Aortic smooth muscle cell (primary cell): ENCODE measurements around the gene ADAMTS15. TPM values are rescaled to one million over a fixed set of nuclear protein-coding genes. Genes with fewer than 3 reads are reported as not detected.

Experiments
- total RNA-seq: library from RNA; depleted of rRNA; stranded (reverse); fragments of >200 nt; gene quantifications from 2 replicates; pipeline ENCODE4 v1.2.3, GENCODE V29; 2014

Gene ADAMTS15, protein sequence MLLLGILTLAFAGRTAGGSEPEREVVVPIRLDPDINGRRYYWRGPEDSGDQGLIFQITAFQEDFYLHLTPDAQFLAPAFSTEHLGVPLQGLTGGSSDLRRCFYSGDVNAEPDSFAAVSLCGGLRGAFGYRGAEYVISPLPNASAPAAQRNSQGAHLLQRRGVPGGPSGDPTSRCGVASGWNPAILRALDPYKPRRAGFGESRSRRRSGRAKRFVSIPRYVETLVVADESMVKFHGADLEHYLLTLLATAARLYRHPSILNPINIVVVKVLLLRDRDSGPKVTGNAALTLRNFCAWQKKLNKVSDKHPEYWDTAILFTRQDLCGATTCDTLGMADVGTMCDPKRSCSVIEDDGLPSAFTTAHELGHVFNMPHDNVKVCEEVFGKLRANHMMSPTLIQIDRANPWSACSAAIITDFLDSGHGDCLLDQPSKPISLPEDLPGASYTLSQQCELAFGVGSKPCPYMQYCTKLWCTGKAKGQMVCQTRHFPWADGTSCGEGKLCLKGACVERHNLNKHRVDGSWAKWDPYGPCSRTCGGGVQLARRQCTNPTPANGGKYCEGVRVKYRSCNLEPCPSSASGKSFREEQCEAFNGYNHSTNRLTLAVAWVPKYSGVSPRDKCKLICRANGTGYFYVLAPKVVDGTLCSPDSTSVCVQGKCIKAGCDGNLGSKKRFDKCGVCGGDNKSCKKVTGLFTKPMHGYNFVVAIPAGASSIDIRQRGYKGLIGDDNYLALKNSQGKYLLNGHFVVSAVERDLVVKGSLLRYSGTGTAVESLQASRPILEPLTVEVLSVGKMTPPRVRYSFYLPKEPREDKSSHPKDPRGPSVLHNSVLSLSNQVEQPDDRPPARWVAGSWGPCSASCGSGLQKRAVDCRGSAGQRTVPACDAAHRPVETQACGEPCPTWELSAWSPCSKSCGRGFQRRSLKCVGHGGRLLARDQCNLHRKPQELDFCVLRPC
- total RNA-seq, result 44.9 and 47.6 TPM in 2 replicates

DNA sequence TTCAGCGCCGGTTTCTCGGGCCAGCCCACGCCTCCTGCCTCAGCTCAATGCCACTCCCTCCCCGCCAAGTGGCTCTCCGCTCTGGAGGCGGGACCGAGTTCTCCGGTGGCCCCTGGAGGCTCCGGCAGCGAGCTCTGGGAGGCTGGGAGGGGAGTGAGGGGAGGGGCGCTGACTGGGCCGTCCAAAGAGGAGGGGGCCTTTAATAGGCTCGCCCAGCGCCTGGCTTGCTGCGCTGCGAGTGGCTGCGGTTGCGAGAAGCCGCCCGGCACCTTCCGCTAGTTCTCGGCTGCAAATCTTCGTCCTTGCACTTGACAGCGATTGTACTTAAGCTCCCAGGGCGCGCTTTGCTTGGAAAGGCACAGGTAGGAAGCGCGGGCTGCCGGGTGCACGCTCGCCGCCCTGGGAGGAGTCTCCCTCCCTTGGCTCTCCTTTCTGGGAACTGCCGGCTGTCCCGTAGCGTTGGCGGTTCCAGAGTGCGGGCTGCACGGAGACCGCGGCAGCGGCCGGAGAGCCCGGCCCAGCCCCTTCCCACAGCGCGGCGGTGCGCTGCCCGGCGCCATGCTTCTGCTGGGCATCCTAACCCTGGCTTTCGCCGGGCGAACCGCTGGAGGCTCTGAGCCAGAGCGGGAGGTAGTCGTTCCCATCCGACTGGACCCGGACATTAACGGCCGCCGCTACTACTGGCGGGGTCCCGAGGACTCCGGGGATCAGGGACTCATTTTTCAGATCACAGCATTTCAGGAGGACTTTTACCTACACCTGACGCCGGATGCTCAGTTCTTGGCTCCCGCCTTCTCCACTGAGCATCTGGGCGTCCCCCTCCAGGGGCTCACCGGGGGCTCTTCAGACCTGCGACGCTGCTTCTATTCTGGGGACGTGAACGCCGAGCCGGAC, at the start of gene ADAMTS15:
Gene ADAMTS15, plus strand, starts transcription at position 230 of the 894 bp plus-strand sequence. Its CDS starts 329 bp downstream, at position 559.

GRCh38 chr11:130428316-130429119, 19.9 kb upstream of the ADAMTS15 start, which contains the start of gene ADAMTS8:
Gene ADAMTS8, minus strand, starts transcription at chr11:130428609. Its CDS starts 323 bp downstream, at chr11:130428286.

Other genes with a start within 250 kb of the ADAMTS15 start
- 17.7 and 24.4 TPM in 2 replicates for gene ZBTB44, start 133.7 kb upstream of the ADAMTS15 start, total RNA-seq
- 0.37 and 0.53 TPM in 2 replicates for gene ADAMTS8, start 20.0 kb upstream of the ADAMTS15 start, total RNA-seq